Activated CD8-positive, alpha-beta T cell treated with anti-CD3 and anti-CD28 coated beads, Interleukin-2, amount 10 ng/mL, durations not matched to agents 7 days and 5 days (primary cell): ENCODE data around the gene MSI2. TPM values are rescaled to one million over a fixed set of nuclear protein-coding genes. Genes with fewer than 3 reads are reported as not detected.

Source experiments
- ATAC-seq: fragments of 150-1000 bp; cut with Tn5 transposase; one replicate; pipeline ENCODE4 v1.10.0; 2021; ENCODE audit warnings: moderate library complexity
- CTCF ChIA-PET: fragments of 350-600 bp; sonication (Branson Sonifier 250); formaldehyde crosslinking; loops from one replicate; lab custom pipeline; 2021; ENCODE audit warnings: antibody characterized with exemption; lab: Charles Lee
- POLR2A ChIA-PET: fragments of 350-600 bp; sonication (Branson Sonifier 250); formaldehyde crosslinking; loops from one replicate; lab custom pipeline; 2021; ENCODE audit warnings: antibody characterized with exemption; lab: Charles Lee
- DNase-seq: peaks from one replicate; pipeline ENCODE4 v3.0.0-alpha.2; 2020
- H3K27ac Mint-ChIP-seq: one replicate; pipeline ENCODE4 v1.8.0; 2021; ENCODE audit warnings: mild to moderate bottlenecking, mixed read lengths
- H3K27me3 Mint-ChIP-seq: one replicate; pipeline ENCODE4 v1.8.0; 2021; ENCODE audit warnings: low read depth, mixed read lengths
- H3K36me3 Mint-ChIP-seq: one replicate; pipeline ENCODE4 v1.8.0; 2021; ENCODE audit warnings: low read depth, mixed read lengths
- H3K4me1 Mint-ChIP-seq: one replicate; pipeline ENCODE4 v1.8.0; 2021; ENCODE audit warnings: low read depth, mixed read lengths
- H3K4me3 Mint-ChIP-seq: one replicate; pipeline ENCODE4 v1.8.0; 2021; ENCODE audit warnings: mild to moderate bottlenecking, mixed read lengths
- H3K9me3 Mint-ChIP-seq: one replicate; pipeline ENCODE4 v1.8.0; 2022; ENCODE audit warnings: mixed read lengths; ENCODE audit not compliant: insufficient read depth
- total RNA-seq, 2 experiments: library from RNA; stranded (reverse); gene quantifications; one replicate each; pipeline ENCODE4 v1.2.3, GENCODE V29; 2021

Gene MSI2
- total RNA-seq, 2 experiments from 2014 or later: 123 to 125 TPM

DNA sequence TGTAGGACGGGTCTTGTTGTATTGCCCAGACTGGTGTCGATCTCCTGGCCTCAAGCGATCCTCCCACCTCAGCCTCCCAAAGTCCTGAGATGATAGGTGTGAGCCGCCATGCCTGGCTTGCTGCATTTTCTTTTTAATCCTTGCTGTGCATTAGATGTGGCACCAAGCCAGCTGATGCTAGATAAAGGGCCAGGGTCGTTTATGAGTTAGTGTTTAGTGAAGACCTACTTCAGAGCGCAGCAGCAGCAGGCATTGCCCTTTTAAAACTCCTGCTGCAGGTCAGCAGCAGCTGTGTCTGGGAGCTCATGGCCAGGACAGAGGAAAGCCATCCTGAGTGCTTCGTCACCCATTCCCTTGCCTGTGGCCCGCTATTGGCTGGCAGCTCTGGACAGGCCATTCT, 251.5 kb downstream of the MSI2 start:
- ATAC-seq: no peak
- H3K36me3 Mint-ChIP-seq: peaks cover 14% of the 10 kb centered on the region
- ChIA-PET POLR2A (no interaction called here), CTCF (interaction anchor here (1.5 kb wide), 1 partner anchor 9 kb away, joined by 3 read pairs; no protein-coding TSS in a partner anchor)
- no peak overlapping the region for H3K4me3 Mint-ChIP-seq
- H3K4me1 Mint-ChIP-seq: no peaks in the 10 kb centered on the region
- no peaks in the 10 kb centered on the region for H3K27me3 Mint-ChIP-seq
- no peaks in the 10 kb centered on the region for H3K9me3 Mint-ChIP-seq
- no peak overlapping the region for H3K27ac Mint-ChIP-seq
- DNase-seq: no peak

GRCh38 chr17:57508671-57509070, 252.3 kb downstream of the MSI2 start:
- H3K27ac Mint-ChIP-seq: no peak overlapping the region
- CTCF ChIA-PET: interaction anchor here (0.6 to 1.2 kb wide), 3 partner anchors 69 to 266 kb away, joined by 3 read pairs; no protein-coding TSS in a partner anchor
- POLR2A ChIA-PET: no interaction called here
- no peak overlapping the region for H3K4me3 Mint-ChIP-seq
- H3K27me3 Mint-ChIP-seq: no peaks in the 10 kb centered on the region
- H3K9me3 Mint-ChIP-seq: no peaks in the 10 kb centered on the region
- no peaks in the 10 kb centered on the region for H3K4me1 Mint-ChIP-seq
- no peak for ATAC-seq
- no peak for DNase-seq
- peaks cover 14% of the 10 kb centered on the region for H3K36me3 Mint-ChIP-seq

- POLR2A ChIA-PET: no interaction called here
- Mint-ChIP-seq H3K36me3 (peaks cover 14% of the 10 kb centered on the region), H3K4me3 (no peak overlapping the region), H3K4me1 (peaks cover 7% of the 10 kb centered on the region), H3K27me3 (no peaks in the 10 kb centered on the region), H3K27ac (no peak overlapping the region), H3K9me3 (no peaks in the 10 kb centered on the region)
- DNase-seq (no peak), ATAC-seq (no peak)
- CTCF ChIA-PET: interaction anchor here (1.3 kb wide), 1 partner anchor 268 kb away, joined by 4 read pairs; no protein-coding TSS in a partner anchor
These were observed 255.3 kb downstream of the MSI2 start for GRCh38 chr17:57511475-57512123.

DNA sequence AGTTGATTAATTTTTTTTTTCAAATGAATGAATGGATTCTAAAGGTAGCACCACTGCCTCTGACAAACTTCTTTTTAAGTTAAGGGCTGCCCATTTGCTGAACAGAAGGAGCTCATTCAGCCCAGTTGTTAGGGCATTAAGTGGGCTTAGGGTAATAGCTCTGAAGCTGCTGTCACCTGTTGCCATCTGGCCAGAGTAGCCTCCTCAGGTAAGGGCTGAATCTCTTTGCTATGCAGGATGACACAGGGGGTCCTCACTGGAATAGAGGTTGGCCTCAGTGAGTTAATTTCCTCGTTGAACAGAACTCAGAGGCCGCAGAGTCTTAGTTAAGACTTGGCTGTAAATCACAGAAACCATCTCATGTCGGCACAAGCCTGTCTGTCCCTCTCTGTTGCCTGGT, 255.9 kb downstream of the MSI2 start:
- CTCF ChIA-PET: interaction anchor here (1.3 kb wide), 1 partner anchor 269 kb away, joined by 4 read pairs; no protein-coding TSS in a partner anchor

DNA sequence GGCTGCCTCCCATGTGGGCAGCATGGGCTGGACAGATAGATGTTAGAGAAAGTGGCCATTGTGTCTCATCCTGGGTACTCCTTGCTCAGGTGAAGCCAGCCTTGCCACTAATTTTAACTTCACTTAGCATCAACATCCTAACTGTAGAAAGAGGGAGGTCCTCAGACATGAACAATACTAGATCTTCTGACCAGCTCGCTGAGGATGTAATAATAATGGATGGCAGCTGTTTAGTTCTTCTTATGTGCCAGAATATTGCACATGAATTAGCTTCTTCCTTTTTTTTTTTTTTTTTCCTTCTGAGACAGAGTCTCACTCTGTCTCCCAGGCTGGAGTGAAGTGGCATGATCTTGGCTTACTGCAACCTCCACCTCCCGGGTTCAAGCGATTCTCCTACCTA, 256.4 kb downstream of the MSI2 start:
- peaks cover 7% of the 10 kb centered on the region for H3K4me1 Mint-ChIP-seq
- peaks cover 14% of the 10 kb centered on the region for H3K36me3 Mint-ChIP-seq
- H3K27ac Mint-ChIP-seq: no peak overlapping the region
- DNase-seq: no peak
- no peaks in the 10 kb centered on the region for H3K27me3 Mint-ChIP-seq
- ChIA-PET POLR2A (no interaction called here), CTCF (interaction anchor here (2.1 kb wide), 1 partner anchor 269 kb away, joined by 11 read pairs; no protein-coding TSS in a partner anchor)
- no peak for ATAC-seq
- H3K9me3 Mint-ChIP-seq: no peaks in the 10 kb centered on the region
- no peak overlapping the region for H3K4me3 Mint-ChIP-seq

More for the DNA sequence above, 255.9 kb downstream of the MSI2 start:
- Mint-ChIP-seq H3K27ac (no peak overlapping the region), H3K27me3 (no peaks in the 10 kb centered on the region), H3K4me3 (no peak overlapping the region), H3K36me3 (peaks cover 14% of the 10 kb centered on the region), H3K9me3 (no peaks in the 10 kb centered on the region), H3K4me1 (peaks cover 7% of the 10 kb centered on the region)
- POLR2A ChIA-PET: no interaction called here
- DNase-seq (no peak), ATAC-seq (no peak)

DNA sequence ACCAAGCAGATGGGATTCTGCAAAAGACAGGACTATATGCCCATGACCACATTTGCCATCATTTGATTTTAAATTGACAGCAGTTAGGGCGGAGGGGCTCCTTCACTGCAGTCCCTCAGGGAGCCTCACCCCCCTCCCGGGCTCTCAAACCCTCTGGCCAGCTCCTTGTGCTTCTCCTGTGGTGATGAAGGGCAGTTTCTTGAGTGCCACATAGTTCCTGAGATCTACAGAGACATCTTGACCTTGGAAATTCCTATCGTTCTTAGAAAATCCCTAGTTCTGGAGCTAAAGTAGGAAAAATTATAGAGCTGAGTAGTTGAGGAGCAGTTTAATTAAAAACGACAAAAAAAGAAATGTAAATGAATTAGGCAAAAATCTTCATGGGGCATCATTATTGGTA, 257.2 kb downstream of the MSI2 start:
- H3K9me3 Mint-ChIP-seq: no peaks in the 10 kb centered on the region
- no peak overlapping the region for H3K4me3 Mint-ChIP-seq
- POLR2A ChIA-PET: no interaction called here
- peaks cover 7% of the 10 kb centered on the region for H3K4me1 Mint-ChIP-seq
- peaks cover 14% of the 10 kb centered on the region for H3K36me3 Mint-ChIP-seq
- CTCF ChIA-PET: interaction anchor here (1.0 to 2.1 kb wide), 2 partner anchors 269 to 270 kb away, joined by 3 to 11 read pairs; no protein-coding TSS in a partner anchor
- DNase-seq (no peak), ATAC-seq (no peak)
- H3K27me3 Mint-ChIP-seq: no peaks in the 10 kb centered on the region
- no peak overlapping the region for H3K27ac Mint-ChIP-seq

- Mint-ChIP-seq H3K27ac (no peak overlapping the region), H3K27me3 (no peaks in the 10 kb centered on the region), H3K9me3 (no peaks in the 10 kb centered on the region), H3K36me3 (peaks cover 11% of the 10 kb centered on the region), H3K4me3 (no peak overlapping the region), H3K4me1 (peaks cover 7% of the 10 kb centered on the region)
- ATAC-seq (no peak), DNase-seq (no peak)
- ChIA-PET CTCF (interaction anchor here (2.1 kb wide), 1 partner anchor 271 kb away, joined by 11 read pairs; no protein-coding TSS in a partner anchor), POLR2A (interaction anchor here (0.7 kb wide), 2 partner anchors 149 to 268 kb away, joined by 3 read pairs; no protein-coding TSS in a partner anchor)
These were observed 258.3 kb downstream of the MSI2 start for GRCh38 chr17:57514614-57515013.

- peaks cover 6% of the 10 kb centered on the region for H3K36me3 Mint-ChIP-seq
- no peaks in the 10 kb centered on the region for H3K9me3 Mint-ChIP-seq
- no peak overlapping the region for H3K4me3 Mint-ChIP-seq
- no peaks in the 10 kb centered on the region for H3K27me3 Mint-ChIP-seq
- ATAC-seq: no peak
- no peak overlapping the region for H3K27ac Mint-ChIP-seq
- H3K4me1 Mint-ChIP-seq: peaks cover 7% of the 10 kb centered on the region
- CTCF ChIA-PET: interaction anchor here (0.9 to 1.3 kb wide), 2 partner anchors 64 to 273 kb away, joined by 3 to 4 read pairs; no protein-coding TSS in a partner anchor
- DNase-seq: no peak
- POLR2A ChIA-PET: no interaction called here
These were observed 259.4 kb downstream of the MSI2 start for GRCh38 chr17:57515662-57516211.

- Mint-ChIP-seq H3K9me3 (no peaks in the 10 kb centered on the region), H3K27ac (no peak overlapping the region), H3K4me3 (no peak overlapping the region), H3K36me3 (peaks cover 3% of the 10 kb centered on the region), H3K27me3 (no peaks in the 10 kb centered on the region), H3K4me1 (peaks cover 7% of the 10 kb centered on the region)
- DNase-seq: no peak
- ATAC-seq: no peak
- ChIA-PET CTCF (interaction anchor here (0.9 to 1.3 kb wide), 2 partner anchors 65 to 274 kb away, joined by 3 to 4 read pairs; no protein-coding TSS in a partner anchor), POLR2A (no interaction called here)
These were observed 260.2 kb downstream of the MSI2 start for GRCh38 chr17:57516290-57517230.

GRCh38 chr17:57517273-57517631, 260.9 kb downstream of the MSI2 start:
- H3K4me3 Mint-ChIP-seq: no peak overlapping the region
- DNase-seq (no peak), ATAC-seq (no peak)
- no peaks in the 10 kb centered on the region for H3K9me3 Mint-ChIP-seq
- no peaks in the 10 kb centered on the region for H3K36me3 Mint-ChIP-seq
- H3K27ac Mint-ChIP-seq: no peak overlapping the region
- CTCF ChIA-PET: no interaction called here
- no peaks in the 10 kb centered on the region for H3K27me3 Mint-ChIP-seq
- POLR2A ChIA-PET: no interaction called here
- peaks cover 7% of the 10 kb centered on the region for H3K4me1 Mint-ChIP-seq

GRCh38 chr17:57517632-57518456, 261.5 kb downstream of the MSI2 start:
- H3K27ac Mint-ChIP-seq: peak overlapping the region; percentile 14
- no peaks in the 10 kb centered on the region for H3K27me3 Mint-ChIP-seq
- POLR2A ChIA-PET: interaction anchor here (1.1 kb wide), 1 partner anchor 13 kb away, joined by 3 read pairs; no protein-coding TSS in a partner anchor
- H3K4me3 Mint-ChIP-seq: no peak overlapping the region
- CTCF ChIA-PET: no interaction called here
- peaks cover 7% of the 10 kb centered on the region for H3K4me1 Mint-ChIP-seq
- H3K36me3 Mint-ChIP-seq: no peaks in the 10 kb centered on the region
- no peak for DNase-seq
- no peak for ATAC-seq
- H3K9me3 Mint-ChIP-seq: no peaks in the 10 kb centered on the region
